Raji (cell line): ENCODE results near the gene JARID2.

ENCODE experiments used
- POLR2A ChIP-seq: IDR thresholded peaks from 2 replicates; pipeline ENCODE4 v1.6.1; 2011; ENCODE audit warnings: low read depth, low read length, control low read depth; ENCODE audit not compliant: insufficient read depth

The JARID2 gene

DNA sequence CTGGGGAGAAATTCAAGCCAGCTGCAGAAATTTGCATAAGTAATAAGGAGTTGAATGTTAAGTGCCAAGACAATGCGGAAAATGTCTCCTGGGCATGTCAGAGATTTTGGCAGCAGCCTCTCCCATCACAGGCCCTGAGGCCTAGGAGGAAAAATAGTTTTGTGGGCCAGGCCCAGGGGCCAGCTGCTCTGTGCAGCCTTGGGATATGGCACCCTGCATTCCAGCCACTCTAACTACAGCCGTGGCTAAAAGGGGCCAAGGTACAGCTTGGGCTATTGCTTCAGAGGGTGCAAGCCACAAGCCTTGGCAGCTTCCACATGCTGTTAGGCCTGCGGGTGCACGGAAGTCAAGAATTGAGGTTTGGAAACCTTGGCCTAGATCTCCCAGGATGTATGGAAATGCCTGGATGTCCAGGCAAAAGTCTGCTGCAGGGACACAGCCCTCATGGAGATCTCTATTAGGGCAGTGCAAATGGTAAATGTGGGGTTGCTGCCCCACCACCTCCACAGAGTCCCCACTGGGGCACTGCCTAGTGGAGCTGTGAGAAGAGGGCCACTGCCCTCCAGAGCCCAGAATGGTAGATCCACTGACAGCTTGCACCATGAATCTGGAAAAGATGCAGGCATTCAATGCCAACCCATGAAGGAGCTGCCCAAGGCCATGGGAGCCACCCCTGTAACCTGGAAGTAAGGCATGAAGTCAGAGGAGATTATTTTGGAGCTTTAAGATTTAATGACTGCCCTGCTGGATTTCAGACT, 290.5 kb downstream of the JARID2 start:
- TF ChIP-seq POLR2A = no peak

DNA sequence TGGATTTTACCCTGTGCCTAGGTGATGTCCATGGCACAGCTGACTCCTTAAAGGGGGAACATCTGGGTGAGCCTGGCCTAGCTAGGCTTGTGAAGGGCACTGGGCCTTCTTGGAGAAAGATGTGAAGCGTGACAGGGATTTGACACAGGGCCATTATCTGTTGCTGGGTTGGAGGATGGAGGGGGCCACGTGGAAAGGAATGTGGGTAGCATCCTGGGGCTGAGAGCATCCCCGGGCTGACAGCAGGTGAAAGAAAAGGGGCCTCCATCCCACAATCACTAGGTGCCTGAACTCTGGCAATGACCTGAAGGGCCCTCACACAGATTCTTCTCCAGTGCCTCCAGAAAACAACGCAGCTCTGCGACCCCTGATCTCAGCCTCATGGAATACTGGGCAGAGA, 292.2 kb downstream of the JARID2 start:
- TF ChIP-seq POLR2A = no peak

DNA sequence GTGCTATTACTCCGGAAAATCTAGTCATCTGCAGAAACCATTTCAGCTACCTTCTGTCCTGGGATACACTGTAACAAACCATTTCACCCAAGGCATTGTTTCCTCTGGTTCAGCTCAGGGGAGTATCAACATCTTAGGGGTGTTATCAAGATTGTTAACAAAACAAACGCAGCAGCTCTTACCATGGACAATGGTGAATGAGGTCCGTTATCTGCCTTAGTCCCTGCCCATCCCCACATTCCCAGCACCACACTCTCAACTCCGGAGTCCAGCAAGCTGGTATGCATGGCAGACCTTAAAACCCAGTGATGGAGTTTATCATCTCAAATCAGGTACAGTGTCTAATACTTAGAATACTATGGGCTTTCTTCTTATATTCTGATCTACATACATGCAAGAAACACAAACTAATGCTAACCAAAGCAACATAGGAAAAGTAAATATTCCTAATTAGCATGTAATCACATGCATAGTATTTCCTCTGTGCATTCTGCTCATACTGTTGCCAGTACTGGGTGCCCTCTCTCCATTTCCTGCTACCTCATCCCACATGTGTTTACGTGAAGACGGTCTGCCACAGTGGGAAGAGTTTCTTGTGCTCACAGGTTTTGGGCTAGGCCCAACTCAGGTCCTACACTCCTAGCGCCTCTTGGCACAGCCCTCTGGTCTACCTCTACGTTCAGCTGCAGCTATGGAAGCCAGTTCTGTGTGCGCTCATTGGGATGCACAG, 293.1 kb downstream of the JARID2 start:
- no peak for TF ChIP-seq POLR2A

DNA sequence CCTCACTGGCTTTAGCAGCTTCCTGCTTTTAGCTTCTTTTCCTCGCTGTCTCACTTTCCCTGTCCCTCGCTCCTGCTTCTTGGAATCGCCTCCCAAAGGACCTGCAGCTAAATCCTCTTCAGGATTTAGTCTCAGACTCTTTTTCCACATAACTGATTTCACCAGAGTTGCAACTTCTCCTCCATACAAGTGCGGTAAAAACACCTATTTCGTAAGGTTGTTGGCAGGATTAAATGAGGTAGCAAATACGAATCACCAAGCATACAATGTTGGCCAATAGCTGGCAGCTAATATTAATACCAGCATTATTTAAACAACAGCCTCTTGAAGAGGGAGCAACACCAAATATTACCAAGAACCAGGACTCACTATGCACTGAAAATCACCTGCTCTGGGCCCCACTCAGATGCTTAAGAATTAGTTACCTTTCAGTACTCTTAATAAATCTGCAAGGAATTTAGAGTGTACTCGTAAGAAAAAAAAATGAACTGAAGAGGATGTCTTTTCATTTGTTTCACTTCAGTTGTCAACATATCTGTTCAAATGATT, 293.9 kb downstream of the JARID2 start:
- TF ChIP-seq POLR2A = no peak

DNA sequence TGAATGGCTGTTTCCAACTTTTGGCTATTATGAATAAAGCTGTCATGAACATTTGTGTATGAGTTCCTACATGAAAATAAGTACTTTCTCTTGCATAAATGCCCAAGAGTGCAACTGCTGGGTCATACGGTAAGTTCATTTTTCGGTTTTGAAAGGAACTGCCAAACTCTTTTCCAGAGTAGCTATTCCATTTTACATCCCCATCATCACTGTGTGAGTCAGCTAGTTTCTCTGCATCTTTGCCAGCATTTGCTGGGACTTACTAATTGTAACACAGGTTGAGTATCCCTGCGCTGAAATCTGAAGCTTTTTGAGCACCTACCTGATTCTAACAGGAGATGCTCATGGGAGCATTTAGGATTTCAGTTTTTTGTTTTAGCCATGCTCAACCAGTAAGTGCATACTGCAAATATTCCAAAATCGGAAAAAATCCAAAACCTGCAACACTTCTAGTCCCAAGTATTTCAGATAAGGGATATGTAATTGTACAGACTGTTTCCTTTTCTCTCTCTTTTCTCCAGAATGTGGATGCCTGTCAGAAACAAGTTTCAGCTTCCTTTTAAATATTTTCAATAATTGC, 298.5 kb downstream of the JARID2 start:
- TF ChIP-seq POLR2A = no peak

DNA sequence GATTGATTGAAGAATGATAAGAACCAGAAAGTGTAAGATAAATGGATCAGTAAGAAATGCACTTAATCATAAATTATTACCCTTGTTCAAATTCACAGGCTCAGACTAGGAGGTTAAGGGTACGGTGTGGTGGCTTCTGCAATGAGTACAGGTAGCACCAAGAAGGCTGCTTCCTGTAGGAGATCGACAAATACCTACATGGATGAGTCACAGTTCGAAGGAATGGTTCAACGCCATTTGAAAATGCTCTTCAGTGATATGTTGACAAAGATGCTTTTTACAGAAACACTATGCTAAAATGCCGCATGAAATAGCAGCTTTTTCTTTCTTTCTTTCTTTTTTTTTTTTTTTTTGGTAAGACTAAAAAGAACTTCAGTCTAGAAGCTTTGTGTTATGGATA, 300.7 kb downstream of the JARID2 start:
- no peak for TF ChIP-seq POLR2A

DNA sequence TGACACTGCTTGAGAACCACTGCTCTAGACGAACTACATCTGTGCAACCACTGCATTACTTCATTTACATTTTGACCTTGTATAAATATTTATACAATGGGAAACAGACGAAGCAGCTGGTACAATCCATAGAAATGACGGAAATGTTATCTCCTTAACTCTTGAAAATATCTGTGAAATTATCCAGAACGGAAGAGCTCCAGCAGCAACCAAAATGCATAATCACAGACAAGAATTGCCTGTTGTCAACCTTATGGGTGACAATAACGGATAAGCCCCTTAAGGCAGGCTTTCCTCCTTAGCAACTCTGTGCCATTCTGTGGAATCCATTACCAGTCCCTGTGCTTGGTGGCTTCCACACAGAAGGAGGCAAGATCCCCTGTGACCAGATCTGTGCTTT, 301.5 kb downstream of the JARID2 start:
- TF ChIP-seq POLR2A = no peak

DNA sequence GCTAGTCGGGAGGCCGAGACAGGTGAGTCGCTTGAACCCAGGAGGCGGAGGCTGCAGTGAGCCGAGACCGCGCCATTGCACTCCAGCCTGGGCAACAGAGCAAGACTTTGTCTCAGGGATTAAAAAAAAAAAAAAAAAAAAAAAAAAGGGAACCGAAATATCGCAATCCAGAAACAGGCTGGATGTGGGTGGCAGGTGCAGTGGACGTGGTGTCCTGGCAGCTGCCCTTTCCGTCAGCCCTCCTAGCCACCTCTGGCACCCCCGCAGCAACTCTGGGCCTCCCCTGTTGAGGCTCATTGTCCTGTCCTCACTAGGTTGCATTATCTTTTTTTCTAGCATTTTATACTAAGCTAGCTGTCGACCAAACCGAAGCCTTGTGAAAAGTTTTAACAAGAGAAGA, 303.5 kb downstream of the JARID2 start:
- no peak for TF ChIP-seq POLR2A

DNA sequence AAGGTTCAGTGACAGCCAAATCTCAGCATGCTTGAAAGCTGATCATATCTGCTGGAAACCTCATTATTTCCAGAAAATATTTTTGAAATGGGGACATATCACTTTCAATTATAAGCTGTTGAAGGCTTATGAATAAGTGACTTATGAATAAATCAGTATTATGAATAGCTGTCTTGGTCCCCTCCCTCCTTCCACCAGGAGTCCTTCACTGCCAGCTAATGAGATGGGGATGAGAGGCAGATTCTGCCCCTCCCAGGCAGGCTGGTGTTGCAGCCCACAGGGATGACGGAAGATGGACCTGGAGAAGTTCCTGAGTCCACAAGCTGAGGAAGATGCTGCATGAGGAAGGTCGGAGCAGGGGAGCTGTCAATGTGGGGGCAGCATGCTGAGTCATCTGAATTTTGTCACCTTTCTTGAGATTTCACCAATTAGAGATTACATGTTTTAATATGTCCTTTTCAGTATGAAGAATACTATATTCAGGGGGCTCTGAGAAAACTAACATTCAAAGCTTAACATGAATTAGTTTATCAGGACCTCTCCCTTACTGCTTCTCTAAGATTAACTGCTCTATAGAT, 304.8 kb downstream of the JARID2 start:
- no peak for TF ChIP-seq POLR2A

DNA sequence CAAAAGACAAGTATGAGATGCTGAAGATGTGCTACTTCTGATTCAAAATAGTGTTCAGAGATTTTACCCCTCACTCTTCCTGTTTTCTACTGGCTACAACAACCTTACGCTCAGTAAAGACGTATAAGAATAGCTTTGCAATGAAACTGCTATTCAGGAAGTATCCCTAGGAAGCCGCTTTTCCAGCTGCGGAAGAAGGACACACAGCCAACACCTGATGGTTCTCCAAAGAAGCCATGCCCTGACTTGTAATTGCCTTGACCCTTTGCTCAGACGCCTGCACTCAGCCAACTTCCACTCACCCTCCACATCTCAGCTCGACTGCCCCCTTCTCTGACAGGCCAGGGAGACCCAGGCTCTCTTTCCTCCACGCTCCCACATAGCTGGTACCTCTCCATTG, 305.4 kb downstream of the JARID2 start:
- no peak for TF ChIP-seq POLR2A

DNA sequence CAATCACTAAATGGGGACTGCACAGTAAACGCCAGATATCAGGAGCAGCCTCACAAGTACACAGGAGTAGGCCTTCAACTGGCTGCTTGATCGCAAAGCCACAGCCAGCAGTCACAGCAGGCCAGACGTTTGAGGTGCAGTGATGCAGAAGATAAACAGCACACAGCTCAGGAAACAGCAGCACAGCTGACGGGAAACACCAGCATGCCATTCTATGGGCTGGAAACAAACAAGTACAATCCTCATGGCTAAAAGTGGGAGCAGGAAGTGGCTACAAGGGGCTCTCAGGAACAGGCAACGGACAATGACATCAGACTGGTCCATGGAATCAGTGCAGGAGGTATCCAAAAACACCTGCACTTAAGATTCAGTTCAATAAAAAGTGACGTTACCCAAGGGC, 305.9 kb downstream of the JARID2 start:
- no peak for TF ChIP-seq POLR2A

DNA sequence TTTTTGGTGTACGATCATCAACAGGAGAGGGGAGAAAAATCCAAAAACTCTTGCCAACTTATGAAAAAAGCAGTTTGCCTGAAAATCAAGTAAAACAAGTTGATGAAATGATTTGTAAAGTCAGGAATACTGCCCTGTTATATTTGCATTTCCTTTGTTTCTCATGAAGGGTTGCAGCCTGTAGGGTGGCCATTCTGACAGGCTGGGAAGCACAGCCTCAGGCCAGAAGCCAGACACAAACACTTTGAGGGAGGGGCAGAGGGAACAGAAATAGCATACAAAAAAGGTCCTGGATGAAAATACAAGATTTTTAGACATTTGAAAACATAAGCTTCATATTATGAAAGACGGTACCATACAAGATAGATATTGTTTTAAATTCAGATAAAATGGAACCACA, 307.2 kb downstream of the JARID2 start:
- TF ChIP-seq POLR2A = no peak

DNA sequence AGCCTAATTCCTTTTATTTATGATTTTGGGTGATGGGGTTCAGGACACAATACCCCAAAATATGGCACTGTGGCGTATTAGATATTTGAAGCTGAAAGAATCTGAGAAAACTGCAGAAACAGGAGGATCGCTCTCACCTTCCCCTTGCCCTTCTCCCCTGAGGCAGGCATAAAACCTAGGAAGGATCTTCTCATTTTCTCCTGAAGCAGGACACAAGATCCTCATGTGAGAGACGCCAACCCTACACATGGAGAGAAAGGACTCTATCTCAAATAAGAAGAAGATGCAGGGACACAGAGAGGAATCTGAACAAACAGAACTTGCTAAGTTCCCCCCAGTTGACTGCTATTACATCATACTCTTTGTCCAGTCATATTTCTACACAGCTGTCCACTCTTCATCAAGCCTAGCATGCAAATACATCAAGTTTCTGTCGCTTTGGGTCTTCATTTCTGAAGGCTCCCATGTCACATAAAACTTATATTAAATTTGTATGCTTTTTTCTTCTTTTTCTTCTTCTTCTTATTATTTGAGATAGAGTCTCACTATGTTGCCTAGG, 307.9 kb downstream of the JARID2 start:
- TF ChIP-seq POLR2A = no peak

DNA sequence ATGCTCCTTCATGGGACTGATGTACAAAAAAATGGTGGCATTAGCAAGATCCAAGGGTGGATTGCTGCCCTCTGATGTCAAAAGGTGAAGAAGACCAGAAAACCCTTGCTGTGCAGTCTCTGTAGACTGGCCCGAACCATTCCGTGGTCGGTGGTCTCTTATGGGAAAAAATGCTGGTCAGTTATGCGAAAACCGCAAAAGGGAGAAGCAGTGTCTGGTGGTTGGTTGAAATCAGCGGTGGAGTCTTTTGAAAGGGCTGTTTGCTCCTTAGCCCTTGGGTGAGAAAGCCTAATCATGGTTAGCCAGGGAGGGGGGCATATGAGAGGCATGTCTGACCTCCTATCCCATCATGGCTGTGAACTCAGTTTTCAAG, 308.8 kb downstream of the JARID2 start:
- no peak for TF ChIP-seq POLR2A
